Measurements from ENCODE around the gene PAN3. TPM values are rescaled to one million over a fixed set of nuclear protein-coding genes. Genes with fewer than 3 reads are reported as not detected.

Gene PAN3
- total RNA-seq, 1 donor from 2014 or later: 40.1 TPM

DNA sequence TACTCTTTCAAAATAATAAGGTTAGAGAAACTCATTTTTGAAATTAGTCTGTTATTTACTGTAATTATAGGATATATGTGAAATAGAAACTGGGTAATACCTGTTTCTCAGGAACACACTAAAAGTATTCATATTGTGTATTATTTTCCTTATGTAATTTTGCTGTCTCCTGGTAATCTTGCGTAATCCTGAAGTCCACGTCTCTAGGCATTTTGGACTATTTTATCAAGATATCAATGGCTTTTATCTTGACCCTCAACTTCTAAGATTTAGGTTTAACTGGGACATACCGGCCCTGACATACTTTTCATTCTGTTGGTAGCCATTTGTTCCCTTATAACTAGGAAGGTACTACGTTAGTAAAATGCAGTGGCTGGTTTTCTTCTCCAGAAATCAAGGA, 80.3 kb downstream of the PAN3 start:
- intact Hi-C loops (cut with micrococcal nuclease): no loop called here

DNA sequence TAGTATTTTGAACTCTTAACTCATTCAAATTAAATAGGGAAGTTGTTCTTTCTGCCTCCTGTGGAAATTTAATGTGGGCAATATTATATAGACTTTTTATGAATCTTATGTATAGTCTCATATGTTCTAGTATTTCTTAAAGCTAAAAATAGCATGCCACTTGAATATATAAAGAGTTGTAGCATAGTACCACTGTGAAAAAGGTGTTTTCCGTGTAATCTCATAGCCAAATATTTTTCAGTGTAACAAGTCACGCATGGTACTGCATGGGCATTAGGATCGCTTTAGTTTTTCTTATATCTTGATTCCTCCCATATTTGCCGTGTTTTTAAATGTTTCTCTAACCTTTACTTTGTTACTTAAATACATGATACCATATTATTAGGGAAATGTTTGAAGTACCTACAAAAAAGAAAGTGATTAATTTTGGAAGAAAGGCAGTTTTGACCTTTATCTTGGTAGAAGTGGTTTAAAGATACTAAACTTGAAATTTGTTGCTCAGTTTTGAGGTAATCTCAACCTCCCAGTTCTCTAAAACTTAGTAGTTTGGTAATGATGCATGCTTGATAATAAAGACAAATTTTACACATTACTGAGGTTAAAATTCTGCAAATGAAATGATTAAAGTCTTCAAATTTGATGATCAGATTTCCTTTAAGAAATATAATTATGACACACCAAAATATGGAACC, 81.2 kb downstream of the PAN3 start:
- intact Hi-C loops (cut with micrococcal nuclease): no loop called here

DNA sequence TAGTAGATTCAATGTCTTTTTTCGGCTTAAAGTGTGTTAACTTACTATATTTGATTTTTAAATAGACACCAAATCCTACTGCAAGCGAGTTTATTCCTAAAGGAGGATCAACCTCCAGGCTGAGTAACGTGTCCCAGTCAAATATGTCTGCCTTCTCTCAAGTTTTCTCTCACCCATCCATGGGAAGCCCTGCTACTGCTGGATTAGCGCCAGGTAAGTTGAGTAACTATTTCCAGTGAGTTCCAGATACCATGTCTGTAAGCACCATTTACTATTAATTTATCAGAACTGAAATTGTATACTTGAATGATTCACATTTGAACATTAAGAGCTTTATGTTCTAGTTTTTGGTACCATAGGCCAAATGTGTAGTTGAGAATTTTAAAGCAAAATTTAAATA, 81.8 kb downstream of the PAN3 start:
- intact Hi-C loops (cut with micrococcal nuclease): no loop called here

DNA sequence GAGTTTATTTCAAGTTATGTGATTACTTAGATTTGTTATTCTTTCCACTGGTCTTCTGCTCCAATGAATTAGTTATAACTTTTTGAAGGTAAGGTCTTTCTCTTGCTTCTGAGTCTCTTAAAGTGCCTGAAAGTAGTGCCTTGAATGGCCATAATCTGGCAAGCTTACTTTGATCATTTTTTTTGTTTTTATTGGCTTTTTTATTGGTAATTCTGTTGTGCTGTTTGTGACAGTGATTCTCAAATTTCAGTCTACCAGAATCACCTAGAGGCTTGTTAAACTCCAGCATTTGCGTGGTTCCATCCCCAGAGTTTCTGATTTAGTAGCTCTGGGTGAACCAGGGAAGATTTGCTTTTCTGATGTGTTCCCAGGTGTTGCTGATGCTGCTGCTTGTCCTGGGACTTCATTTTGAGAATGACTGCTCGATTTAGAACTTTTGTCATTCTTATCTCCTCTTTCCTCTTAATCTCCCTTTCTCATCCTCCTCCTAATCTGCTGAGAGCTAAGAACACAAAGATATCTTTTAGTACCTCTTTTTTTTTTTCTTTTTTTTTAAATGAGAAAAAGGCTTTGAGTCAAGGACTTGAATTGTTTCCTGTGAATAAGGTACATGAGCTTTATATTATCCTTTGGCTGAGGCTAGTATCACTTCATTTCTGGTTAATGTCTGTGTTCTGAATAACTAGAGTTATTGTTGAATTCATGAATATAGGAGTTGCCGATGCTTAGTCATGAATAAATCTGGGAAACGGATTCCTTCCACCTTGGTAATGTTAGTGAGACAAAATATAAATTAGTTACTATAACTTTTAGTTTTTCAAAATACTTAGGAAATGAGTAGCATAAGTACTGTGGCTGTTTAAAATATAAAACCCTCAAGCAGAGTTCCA, 91.4 kb downstream of the PAN3 start:
- intact Hi-C loops (cut with micrococcal nuclease): no loop called here

DNA sequence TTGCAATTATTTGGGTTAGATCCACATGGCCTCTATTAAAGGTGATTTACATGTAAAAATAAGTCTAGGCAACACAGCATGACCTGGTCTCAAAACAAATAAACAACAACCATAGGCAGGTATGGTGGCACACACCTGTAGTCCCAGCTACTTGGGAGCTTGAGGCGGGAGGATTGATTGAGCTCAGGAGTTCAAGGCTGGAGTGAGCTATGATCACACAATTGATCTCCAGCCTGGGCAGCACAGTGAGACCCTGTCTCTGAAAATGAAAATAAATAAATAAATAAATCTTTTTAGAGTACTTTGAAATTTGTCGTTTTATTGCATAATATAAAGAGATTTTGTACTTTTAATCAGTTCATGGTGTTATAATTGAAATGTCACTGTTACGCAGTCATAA, 93.3 kb downstream of the PAN3 start:
- intact Hi-C loops (cut with micrococcal nuclease): no loop called here

DNA sequence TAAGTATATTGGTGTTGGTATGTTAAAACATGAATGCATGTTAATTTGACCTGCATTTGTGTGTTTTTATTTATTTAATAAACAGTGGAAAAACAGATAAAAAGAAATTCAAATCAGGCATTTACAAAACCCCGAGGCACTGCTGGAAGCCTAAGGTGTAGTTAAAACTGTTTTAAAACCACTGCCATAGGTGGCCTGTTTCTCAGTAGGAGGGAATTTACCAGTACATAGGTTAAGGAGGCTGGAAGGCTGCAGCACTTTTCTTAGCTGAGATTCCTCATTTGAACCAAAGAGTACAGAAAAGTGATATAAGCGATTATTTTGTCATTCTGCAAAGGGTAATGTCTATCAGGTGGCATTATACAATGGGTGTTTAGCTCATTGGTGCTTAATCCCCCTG, 99.6 kb downstream of the PAN3 start:
- intact Hi-C loops (cut with micrococcal nuclease): no loop called here

DNA sequence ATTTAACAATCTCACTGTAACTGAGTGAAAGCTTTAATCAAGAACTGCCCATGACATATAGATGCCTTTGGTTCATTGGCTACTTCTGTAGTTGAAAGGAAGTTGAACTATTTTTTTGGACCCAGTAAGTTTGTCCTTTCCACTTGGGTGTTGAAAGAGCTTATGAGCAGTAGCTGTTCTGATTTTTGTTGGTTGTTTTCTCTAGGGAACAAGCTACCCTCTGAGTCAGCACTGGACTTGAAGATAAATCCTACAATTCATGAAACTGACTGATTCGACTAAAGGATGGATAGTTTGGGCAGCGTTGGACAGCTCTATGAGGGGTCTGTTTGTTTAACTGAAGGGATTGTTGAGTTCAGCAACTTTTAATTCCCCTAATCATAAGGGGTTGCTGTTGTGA, 101.0 kb downstream of the PAN3 start:
- intact Hi-C loops (cut with micrococcal nuclease): no loop called here

DNA sequence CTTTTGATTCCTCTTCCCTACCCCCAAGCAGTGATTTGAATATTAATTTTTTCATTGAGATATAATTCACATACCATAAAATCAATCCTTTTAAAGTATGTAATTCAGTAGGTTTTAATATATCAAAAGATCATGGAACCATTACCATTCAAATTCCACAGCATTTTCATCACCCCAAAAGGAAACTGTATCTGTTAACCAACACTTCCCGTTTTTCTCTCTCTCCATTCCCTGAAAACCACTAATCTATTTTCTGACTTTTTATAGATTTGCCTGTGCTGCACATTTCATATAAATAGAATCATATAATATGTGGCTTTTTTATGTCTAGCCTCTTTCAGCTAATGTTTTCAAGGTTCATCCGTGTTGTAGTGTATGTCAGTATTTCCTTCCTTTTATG, 107.1 kb downstream of the PAN3 start:
- intact Hi-C loops (cut with micrococcal nuclease): no loop called here

DNA sequence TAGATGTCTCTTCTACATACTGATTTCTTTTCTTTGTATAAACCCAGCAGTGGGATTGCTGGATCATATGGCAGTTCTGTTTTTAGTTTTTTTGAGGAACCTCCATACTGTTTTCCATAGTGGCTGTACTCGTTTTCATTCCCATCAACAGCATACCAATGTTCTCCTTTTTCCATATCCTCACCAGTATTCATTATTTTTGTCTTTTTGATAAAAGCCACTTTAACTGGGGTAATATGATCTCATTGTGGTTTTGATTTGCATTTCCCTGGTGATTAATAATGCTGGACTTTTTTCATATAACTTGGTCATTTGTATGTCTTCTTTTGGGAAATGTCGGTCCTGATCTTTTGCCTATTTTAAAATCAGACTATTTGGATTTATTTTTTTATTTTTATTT, 108.5 kb downstream of the PAN3 start:
- intact Hi-C loops (cut with micrococcal nuclease): no loop called here

DNA sequence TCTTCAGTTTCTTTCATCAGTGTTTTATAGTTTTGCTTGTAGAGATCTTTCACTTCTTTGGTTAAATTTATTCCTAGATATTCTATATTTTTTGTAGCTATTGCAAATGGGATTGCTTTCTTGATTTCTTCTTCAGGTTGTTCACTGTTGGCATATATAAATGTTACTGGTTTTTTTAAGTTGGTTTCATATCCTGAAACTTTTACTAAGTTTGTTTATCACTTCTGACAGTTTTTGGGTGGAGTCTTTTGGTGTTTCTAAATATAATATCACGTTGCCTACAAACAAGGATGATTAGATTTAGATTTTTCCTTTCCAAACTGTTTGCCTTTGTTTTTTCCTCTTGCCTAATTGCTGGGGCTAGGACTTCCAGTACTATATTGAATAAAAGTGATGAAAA, 109.7 kb downstream of the PAN3 start:
- intact Hi-C loops (cut with micrococcal nuclease): no loop called here

DNA sequence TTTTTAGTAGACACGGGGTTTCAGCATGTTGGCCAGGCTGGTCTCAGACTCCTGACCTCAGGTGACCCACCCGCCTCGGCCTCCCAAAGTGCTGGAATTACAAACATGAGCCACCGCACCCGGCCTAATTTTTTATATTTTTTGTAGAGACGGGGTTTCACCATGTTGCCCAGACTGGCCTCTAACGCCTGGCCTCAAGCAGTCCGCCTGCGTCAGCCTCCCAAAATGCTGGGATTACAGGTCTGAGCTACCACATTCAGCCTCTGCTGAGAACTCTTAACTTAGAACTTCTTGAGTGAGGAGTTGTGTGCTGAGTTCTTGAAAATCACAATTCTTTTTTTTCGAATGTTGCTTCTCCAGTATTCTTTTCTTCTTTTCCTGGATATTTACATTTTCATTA, 112.2 kb downstream of the PAN3 start:
- intact Hi-C loops (cut with micrococcal nuclease): no loop called here

DNA sequence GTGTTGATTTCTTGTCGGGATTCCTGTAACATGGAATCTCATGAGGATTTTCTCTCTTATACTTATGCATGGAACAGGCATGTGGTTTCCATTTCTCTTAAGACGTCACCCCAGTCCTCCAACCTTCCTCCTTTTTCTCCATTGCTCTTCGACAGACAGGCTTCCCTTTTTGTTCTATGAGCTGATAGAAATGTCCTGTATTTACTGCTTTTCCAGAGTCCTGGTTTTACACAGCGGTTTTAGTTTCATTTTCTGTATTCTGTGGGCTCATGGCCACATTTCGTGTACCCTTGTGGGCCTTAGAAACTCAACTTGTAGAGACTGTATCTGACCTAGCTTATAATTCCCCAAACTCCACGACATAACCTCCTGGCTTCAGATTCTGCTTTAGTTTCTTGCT, 113.1 kb downstream of the PAN3 start:
- intact Hi-C loops (cut with micrococcal nuclease): no loop called here

DNA sequence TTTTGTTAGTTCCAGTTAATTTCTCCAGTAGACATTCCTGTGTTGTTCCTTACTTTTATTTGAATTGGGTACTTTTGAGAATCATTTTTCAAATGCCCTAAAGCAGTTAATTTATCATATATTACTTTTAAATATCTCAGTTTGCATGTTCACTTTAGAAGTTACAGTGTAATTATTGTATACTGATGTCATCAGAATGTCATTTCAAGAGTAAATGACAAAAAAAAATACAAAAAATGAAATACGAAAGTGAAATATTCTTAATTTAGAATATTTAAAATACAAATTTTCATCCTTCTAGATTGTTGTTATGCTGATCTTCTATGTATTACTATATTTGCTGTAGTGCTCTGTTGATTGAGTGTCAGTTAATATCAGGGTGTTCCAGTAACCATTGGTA, 114.2 kb downstream of the PAN3 start:
- intact Hi-C loops (cut with micrococcal nuclease): no loop called here

DNA sequence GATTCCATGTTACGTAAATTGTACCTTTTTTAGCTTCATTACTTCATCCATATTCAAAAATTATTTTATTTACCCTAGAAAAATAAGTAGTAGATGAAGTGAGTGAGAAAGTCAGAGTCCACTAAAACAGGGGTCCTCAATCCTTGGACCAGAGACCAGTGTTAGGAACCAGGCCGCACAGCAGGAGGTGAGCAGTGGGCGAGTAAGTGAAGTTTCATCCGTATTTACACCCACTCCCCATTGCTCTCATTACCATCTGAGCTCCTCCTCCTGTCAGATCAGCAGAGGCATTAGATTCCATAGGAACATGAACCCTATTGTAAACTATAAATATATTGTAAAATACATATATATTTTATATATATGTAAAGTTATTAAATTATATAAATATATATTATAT, 119.0 kb downstream of the PAN3 start:
- intact Hi-C loops (cut with micrococcal nuclease): no loop called here

DNA sequence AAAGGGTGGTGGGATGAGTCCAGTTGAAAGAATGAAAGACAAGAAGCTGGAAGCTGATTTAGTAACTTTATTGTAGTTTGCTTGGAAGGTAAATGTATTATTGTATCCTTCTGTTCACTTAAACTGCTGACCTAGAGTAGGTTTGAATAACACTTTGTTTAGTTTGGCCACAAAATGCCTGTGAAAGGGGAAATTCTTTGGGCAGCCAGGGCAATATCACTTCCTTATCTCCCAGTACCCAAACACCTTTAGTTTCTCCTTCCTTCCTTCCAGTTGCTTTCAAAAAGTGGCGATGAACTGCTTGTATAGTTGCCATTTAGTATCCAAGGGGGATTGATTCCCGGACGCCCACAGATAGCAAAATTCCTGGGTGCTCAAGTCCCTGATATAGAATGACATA, 120.1 kb downstream of the PAN3 start:
- intact Hi-C loops (cut with micrococcal nuclease): no loop called here

DNA sequence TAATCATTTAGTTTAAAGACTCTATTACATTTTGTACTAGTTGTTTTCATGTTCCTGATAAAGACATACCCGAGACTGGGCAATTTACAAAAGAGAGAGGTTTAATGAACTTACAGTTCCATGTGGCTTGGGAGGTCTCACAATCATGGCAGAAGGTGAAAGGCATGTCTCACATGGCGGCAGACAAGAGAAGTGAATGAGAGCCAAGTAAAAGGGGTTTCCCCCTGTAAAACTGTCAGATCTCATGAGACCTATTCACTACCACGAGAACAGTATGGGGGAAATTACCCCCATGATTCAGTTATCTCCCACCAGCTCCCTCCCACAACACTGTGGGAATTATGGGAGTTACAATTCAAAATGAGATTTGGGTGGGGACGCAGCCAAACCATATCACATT, 129.2 kb downstream of the PAN3 start:
- intact Hi-C loops (cut with micrococcal nuclease): loop anchor here (5.0 kb wide), 2 partner anchors 200 to 895 kb away; no protein-coding TSS in a partner anchor

DNA sequence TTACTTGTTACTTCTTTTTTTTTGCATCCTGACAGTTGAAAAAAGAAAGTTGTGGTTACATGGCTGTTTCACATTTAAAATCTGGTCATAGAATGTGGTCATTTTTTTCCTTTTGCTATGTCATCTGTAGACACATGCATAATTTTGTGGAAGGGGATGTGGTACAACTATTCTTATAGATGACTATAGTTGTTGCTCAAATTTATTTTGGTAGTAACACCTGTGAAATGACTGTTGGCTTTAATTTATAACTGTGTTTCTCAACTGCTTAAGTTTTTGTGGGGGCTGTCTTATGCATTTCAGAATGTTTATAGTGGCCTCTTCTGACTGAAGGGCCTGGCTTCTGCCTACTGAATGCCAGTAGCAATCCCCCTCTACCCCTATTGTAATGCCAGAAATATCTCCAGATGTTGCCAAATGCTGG, 130.5 kb downstream of the PAN3 start:
- intact Hi-C loops (cut with micrococcal nuclease): loop anchor here (1.0 to 5.0 kb wide), 7 partner anchors 131 to 897 kb away; partner anchors contain the start of genes MTIF3, PAN3 and SLC46A3

DNA sequence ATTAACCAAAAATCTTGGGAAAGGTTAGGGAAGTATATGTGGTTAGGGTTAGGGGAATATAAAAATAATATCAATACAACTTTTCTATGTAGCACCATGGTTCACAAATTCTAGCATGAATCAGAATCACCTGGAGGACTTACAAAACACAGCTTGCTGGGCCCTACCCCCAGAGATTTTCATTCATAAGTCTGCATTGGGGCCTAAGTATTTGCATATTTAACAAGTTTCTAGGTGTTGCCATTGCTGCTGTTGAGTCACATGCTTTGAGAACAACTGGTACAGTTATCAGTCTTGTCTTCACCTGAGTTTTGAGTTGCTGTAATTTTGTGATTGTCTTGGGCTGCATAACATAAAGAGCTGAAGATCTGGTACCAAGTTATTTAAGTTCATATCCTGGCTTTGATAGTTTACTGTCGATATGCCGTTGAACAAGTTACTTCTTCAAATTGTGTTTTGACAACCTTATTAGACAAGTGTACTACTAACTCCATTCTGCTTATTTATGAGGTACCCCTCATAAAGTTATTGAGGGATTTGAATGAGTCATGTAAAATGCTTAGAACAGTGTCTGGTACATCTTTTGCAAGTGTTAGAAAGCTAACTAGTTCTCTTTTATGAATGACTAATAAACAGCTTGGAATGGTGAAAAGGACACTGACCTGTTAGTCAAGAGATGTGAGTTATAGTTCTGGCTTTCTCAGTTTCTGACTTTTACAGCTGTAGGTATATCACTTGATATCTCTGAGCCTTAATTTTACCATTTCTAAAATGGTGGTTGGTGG, 132.9 kb downstream of the PAN3 start:
- intact Hi-C loops (cut with micrococcal nuclease): no loop called here

DNA sequence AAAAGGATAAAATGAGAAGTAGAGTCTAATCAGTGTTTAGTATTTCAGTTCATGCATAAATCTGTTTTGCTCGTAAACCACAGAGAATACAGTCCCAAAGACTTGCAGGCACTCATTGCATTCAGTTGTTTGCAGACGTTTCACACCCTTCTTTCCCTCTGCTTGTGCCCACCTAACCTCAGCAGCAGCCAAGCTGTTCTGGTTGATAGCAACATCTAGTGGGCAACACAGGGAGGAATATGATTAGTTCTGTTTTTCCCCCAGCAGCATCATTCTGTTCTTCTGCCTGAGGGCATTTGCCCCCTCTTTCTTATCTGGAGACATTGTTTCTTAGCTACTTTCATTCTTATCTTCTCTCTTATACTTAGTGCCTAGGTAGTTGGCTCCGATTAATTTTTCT, 135.6 kb downstream of the PAN3 start:
- intact Hi-C loops (cut with micrococcal nuclease): no loop called here

DNA sequence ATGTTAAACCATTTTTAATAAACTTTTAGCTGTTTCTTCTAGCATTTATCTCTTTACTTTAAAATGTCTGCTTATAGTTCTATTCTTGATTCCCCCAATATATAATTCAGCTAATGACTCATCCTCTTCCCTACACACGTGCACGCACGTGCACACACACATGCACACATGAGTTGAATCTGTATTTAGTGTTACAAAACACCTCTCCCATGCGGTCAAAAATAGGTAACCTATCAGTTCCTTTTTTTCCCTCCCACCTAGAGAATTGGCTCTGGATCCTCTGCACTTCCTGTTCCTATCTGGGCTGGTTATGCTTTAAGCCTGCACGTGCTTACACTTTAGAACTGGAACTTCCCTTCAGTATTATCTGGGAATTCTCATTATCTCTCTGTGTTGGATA, 144.1 kb downstream of the PAN3 start:
- intact Hi-C loops (cut with micrococcal nuclease): no loop called here

DNA sequence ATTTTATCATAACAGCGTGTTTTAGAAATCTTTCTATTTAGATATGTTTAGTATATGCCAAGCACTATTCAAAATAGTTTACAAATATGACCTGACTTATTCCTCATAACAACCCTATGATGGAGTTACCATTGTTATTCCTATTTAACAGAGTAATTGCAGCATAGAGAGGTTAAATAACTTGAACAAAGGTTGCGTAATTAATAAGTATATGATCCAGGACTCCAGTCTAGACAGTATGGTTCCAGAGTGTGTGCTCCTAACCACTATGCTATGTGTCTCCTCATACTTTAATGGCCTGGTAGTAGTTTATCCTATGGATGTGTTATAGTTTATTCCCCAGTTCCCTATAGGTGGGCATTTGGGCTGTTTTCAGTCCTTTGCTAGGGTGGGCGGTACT, 145.3 kb downstream of the PAN3 start:
- intact Hi-C loops (cut with micrococcal nuclease): no loop called here

DNA sequence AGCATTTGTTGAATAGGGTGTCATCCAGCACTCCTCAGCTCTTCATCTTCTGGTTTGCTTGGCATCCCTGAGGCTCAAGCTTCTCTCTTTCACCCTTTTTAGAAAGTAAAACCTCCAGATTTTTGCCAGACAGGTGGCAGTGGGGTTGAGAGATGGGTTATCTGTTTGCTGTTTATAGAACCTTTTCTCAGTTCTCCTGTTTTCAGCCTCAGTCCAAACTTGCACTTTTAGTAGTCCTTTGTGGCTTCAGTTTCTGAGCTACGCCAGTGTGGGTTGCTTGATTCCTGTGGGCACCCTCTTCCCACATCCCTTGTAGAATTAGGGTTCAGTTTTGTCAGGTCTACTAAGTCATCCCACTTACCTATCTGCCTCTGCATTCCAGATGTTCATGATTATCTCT, 147.9 kb downstream of the PAN3 start:
- intact Hi-C loops (cut with micrococcal nuclease): no loop called here

Data from T-helper 1 cell treated with Interleukin-12 subunit alpha and Interleukin-12 subunit beta and Interleukin-4 antibody, amounts not matched to agents 30 ng/mL and 1 ng/mL, for 36 hours (primary cell).